Endothelial cell of umbilical vein (primary cell): ENCODE data around the gene FBXW11. TPM values are rescaled to one million over a fixed set of nuclear protein-coding genes. Genes with fewer than 3 reads are reported as not detected.
A peak's percentile ranks its signal among the peaks of the same experiment; 100 is the strongest.

Source experiments
- BruUV-seq: library from RNA; stranded (reverse); fragments of 400-500 nt; replicated peaks from 2 replicates; lab custom pipeline; 2021; lab: Mats Ljungman, UMichigan
- CTCF ChIA-PET: fragments of 300-600, 350-600 bp; sonication (Branson Sonifier 250); formaldehyde crosslinking; loops from one replicate; lab custom pipeline; 2021; ENCODE audit warnings: antibody characterized with exemption, inconsistent platforms; lab: Charles Lee
- POLR2A ChIA-PET: fragments of 300-600, 350-600 bp; sonication (Branson Sonifier 250); formaldehyde crosslinking; loops from one replicate; lab custom pipeline; 2021; ENCODE audit warnings: antibody characterized with exemption, inconsistent platforms; lab: Charles Lee
- DNase-seq: peaks from one replicate; pipeline ENCODE4 v3.0.0-alpha.2; 2011; ENCODE audit warnings: low read depth, low spot score
- FAIRE-seq: peaks from 2 replicates; lab custom pipeline; 2011; peaks lifted over from hg19 to GRCh38; lab: Jason Lieb, UNC
- H2AFZ ChIP-seq: 2 replicates; pipeline ENCODE4 v1.6.0; 2012; ENCODE audit warnings: low read depth, low read length, control low read depth, inconsistent platforms
- H3K27ac ChIP-seq: 2 replicates; pipeline ENCODE4 v1.5.1; 2011; ENCODE audit warnings: low read depth, mild to moderate bottlenecking, control low read depth, low read length, moderate library complexity; ENCODE audit not compliant: insufficient read depth
- H3K27me3 ChIP-seq, 2 experiments: 2 replicates each; pipeline versions ENCODE4 v1.6.0 to v1.6.1; 2011; ENCODE audit warnings: low read length in 2 of 2, mixed read lengths in 1 of 2; ENCODE audit not compliant: control insufficient read depth in 2 of 2, insufficient read depth in 2 of 2
- H3K36me3 ChIP-seq, 2 experiments: 2 replicates in 1 of 2; 3 replicates in 1 of 2; pipeline ENCODE4 v1.5.1; 2011; ENCODE audit warnings: low read length in 2 of 2, mild to moderate bottlenecking in 1 of 2, moderate library complexity in 1 of 2; ENCODE audit not compliant: control insufficient read depth in 2 of 2, insufficient read depth in 2 of 2; ENCODE audit errors: extremely low read depth in 1 of 2
- H3K4me1 ChIP-seq: 3 replicates; pipeline ENCODE4 v1.5.1; 2011; ENCODE audit warnings: mild to moderate bottlenecking, low read length; ENCODE audit not compliant: control insufficient read depth, insufficient read depth; ENCODE audit errors: extremely low read depth
- H3K4me2 ChIP-seq: 2 replicates; pipeline ENCODE4 v1.6.1; 2011; ENCODE audit warnings: low read length, control low read depth, mixed read lengths; ENCODE audit not compliant: insufficient read depth
- H3K4me3 ChIP-seq, 3 experiments: fragments of 200-600 bp in 1 of 3; sonication (generic), shearing (Covaris generic) in 1 of 3; replicated peaks in 1 of 3; 2 replicates each; pipeline ENCODE4 v1.5.1; 2011 to 2016; ENCODE audit warnings: control low read depth in 3 of 3, low read length in 3 of 3, mild to moderate bottlenecking in 2 of 3, inconsistent platforms in 1 of 3, low read depth in 1 of 3, moderate library complexity in 1 of 3; ENCODE audit not compliant: insufficient read depth in 1 of 3
- H3K79me2 ChIP-seq: 2 replicates; pipeline ENCODE4 v1.6.0; 2012; ENCODE audit warnings: low read length, inconsistent platforms; ENCODE audit not compliant: control insufficient read depth, insufficient read depth
- H3K9ac ChIP-seq: replicated peaks from 2 replicates; pipeline ENCODE3; 2011; ENCODE audit warnings: low read length, control low read depth; ENCODE audit not compliant: insufficient read depth; ENCODE audit errors: extremely low read depth
- H3K9me1 ChIP-seq: replicated peaks from 3 replicates; pipeline ENCODE4 v1.6.0; 2011; ENCODE audit warnings: mild to moderate bottlenecking, low read length; ENCODE audit not compliant: control insufficient read depth, insufficient read depth; ENCODE audit errors: extremely low read depth
- H3K9me3 ChIP-seq: replicated peaks from 2 replicates; pipeline ENCODE4 v1.5.1; 2012; ENCODE audit warnings: low read length, inconsistent platforms; ENCODE audit not compliant: control insufficient read depth, insufficient read depth
- H4K20me1 ChIP-seq: replicated peaks from 2 replicates; pipeline ENCODE3; 2011; ENCODE audit warnings: mild to moderate bottlenecking, low read length; ENCODE audit not compliant: control insufficient read depth, insufficient read depth; ENCODE audit errors: extremely low read depth
- FOS ChIP-seq: IDR thresholded peaks from 2 replicates; pipeline ENCODE4 v1.6.1; 2011; ENCODE audit warnings: mild to moderate bottlenecking, low read length, moderate library complexity, borderline replicate concordance; ENCODE audit not compliant: insufficient read depth
- JUN ChIP-seq: IDR thresholded peaks from 2 replicates; pipeline ENCODE4 v1.6.1; 2011; ENCODE audit warnings: borderline replicate concordance, low read depth; ENCODE audit not compliant: insufficient read length, insufficient read depth
- MYC ChIP-seq: IDR thresholded peaks from one replicate; pipeline ENCODE4 v1.6.1; 2011; ENCODE audit warnings: mild to moderate bottlenecking, low read depth, low read length
- dilution Hi-C: fragments of 300-500 bp; cut with MboI; formaldehyde crosslinking; loops from one replicate; pipeline ENCODE4 v1.15.0; 2019; ENCODE audit warnings: low sequenced_read_pairs; ENCODE audit not compliant: extremely low pct_ligation_motif_present
- intact Hi-C: fragments of 100-400 bp; cut with micrococcal nuclease; formaldehyde crosslinking; loops from one replicate; pipeline ENCODE4 v1.10.0; 2022
- polyA plus RNA-seq, 4 experiments: library from polyadenylated mRNA; depleted of rRNA in 3 of 4; stranded (reverse) in 3 of 4; unstranded in 1 of 4; fragments of >200 nt; gene quantifications; 2 replicates each; pipeline versions ENCODE4 v1.2.1 to v1.2.3, GENCODE V29; 2011 to 2012; ENCODE audit warnings: missing spikeins in 1 of 4
- total RNA-seq: library from RNA; stranded (reverse); gene quantifications from 2 replicates; pipeline ENCODE4 v1.2.3, GENCODE V29; 2021
- TF ChIP-seq, protein P1 (sequence below), 2 donors: IDR thresholded peaks; 1 replicate in 1 of 2; 2 replicates in 1 of 2; pipeline ENCODE4 v1.5.1; 2011; ENCODE audit warnings: low read length in 2 of 2, mild to moderate bottlenecking in 2 of 2, moderate library complexity in 2 of 2, control low read depth in 1 of 2, inconsistent platforms in 1 of 2, low read depth in 1 of 2; ENCODE audit not compliant: insufficient read depth in 1 of 2; ENCODE audit errors: extremely low read depth in 1 of 2
- TF ChIP-seq, protein P2 (sequence below): IDR thresholded peaks from 2 replicates; pipeline ENCODE4 v1.6.1; 2011; ENCODE audit not compliant: insufficient read depth, insufficient read length

The FBXW11 gene
- total and polyA plus RNA-seq, 2 donors (not counting 3 experiments of a cell fraction or from before 2014, with no cell fraction given), result 30.7 to 44.7 TPM

DNA sequence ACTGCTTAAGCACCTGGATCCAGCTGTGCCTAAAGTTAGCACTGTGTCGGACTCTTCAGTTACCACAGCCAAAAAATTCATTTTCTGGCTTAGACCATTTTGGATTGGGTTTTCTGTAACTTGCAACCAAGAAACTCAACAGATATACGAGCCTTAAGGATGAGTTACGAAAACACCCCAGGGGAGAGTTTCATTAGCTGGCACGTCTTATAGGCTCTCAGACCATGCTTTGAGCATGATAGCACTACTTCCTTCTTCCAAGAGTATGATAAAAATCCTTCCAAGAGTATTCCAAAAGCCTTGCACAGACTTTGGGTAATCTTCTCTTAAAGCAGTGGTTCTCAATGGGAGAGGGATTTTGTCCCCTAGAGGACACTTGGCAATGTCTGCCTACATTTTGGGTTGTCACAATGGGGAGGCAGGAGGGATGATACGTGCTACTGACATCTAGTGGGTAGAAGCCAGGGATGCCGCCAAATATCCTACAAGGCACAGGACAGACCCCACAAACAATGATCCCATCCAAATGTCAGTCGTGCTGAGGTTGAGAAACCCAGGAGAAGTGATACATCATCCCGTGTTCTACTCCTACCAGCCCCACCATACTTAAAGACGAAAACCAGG, 156.0 kb downstream of the FBXW11 start:
- POLR2A ChIA-PET, result no interaction called here
- TF ChIP-seq, protein P1, sequence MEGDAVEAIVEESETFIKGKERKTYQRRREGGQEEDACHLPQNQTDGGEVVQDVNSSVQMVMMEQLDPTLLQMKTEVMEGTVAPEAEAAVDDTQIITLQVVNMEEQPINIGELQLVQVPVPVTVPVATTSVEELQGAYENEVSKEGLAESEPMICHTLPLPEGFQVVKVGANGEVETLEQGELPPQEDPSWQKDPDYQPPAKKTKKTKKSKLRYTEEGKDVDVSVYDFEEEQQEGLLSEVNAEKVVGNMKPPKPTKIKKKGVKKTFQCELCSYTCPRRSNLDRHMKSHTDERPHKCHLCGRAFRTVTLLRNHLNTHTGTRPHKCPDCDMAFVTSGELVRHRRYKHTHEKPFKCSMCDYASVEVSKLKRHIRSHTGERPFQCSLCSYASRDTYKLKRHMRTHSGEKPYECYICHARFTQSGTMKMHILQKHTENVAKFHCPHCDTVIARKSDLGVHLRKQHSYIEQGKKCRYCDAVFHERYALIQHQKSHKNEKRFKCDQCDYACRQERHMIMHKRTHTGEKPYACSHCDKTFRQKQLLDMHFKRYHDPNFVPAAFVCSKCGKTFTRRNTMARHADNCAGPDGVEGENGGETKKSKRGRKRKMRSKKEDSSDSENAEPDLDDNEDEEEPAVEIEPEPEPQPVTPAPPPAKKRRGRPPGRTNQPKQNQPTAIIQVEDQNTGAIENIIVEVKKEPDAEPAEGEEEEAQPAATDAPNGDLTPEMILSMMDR (IDR thresholded peaks at IDR 0.05; ENCODE audit: extremely low read depth in 1 of 2, insufficient read depth in 1 of 2, low read depth in 1 of 2, low read length in 2 of 2), result peak in 1 of 2 donors; percentile 28
- TF ChIP-seq FOS, result no peak
- H3K9ac ChIP-seq, result no peak overlapping the region
- H3K9me3 ChIP-seq, result no peaks in the 10 kb centered on the region
- FAIRE-seq (no peak), DNase-seq (no peak)
- no peaks in the 10 kb centered on the region for H4K20me1 ChIP-seq
- H3K4me2 ChIP-seq, result no peak overlapping the region
- H3K4me1 ChIP-seq, result no peaks in the 10 kb centered on the region
- no peak overlapping the region for H3K4me3 ChIP-seq
- no peaks in the 10 kb centered on the region for H3K9me1 ChIP-seq
- H2AFZ ChIP-seq, result no peak overlapping the region
- no peaks in the 10 kb centered on the region for H3K36me3 ChIP-seq
- no peaks in the 10 kb centered on the region for H3K79me2 ChIP-seq
- no TSS peak for BruUV-seq
- H3K27me3 ChIP-seq, result no peaks in the 10 kb centered on the region
- intact Hi-C loops (loop anchor here (2.0 to 5.0 kb wide), 2 partner anchors 220 to 433 kb away; partner anchors contain the start of gene FGF18), dilution Hi-C loops (no loop called here)
- no peak overlapping the region for H3K27ac ChIP-seq
- CTCF ChIA-PET, result interaction anchor here (0.9 to 3.3 kb wide), 5 partner anchors 12 to 431 kb away, joined by 3 to 16 read pairs (median 3); partner anchors contain the start of gene FGF18

DNA sequence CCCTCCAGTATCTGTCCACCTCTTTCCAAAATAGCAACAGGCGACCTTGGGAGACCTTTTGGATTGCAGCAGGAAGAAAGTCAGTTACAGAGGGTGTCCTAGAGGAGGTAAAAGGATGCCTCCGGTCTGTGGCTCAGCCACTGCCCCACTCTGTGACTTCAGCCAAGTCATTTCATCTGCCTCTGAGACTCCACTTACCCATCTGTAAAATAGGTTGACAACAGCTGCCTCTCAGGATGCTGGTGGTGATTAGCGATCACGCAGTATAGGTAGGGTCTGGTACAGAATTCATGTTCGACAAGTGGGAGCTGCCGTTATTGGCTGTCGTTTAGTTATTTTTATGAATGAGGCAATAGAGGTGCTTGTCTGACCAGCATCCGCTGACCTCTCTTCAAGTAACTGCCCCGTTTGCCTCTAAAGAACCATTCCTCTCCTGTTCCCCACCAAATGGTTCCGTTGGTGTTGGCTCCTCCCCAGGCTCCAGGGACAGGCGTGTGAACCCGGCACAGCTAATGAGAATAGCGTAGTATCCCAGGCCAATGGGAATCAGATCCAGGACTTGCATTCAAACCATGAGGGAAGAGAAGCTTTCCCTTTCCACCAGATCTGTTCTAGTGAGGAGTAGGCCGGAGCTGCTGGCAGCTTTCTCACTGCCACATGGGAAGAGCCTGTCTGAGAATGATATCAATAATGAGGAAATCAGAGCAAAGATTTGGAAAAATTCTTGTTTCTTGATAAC, 156.7 kb downstream of the FBXW11 start:
- dilution Hi-C loops (no loop called here), intact Hi-C loops (loop anchor here (2.0 to 5.0 kb wide), 2 partner anchors 219 to 432 kb away; partner anchors contain the start of gene FGF18)
- Histone ChIP-seq H3K36me3 (no peaks in the 10 kb centered on the region), H4K20me1 (no peaks in the 10 kb centered on the region), H3K27me3 (no peaks in the 10 kb centered on the region), H3K4me3 (no peak overlapping the region), H3K27ac (no peak overlapping the region), H3K9me3 (no peaks in the 10 kb centered on the region), H3K4me1 (no peaks in the 10 kb centered on the region), H3K9me1 (no peaks in the 10 kb centered on the region), H3K4me2 (no peak overlapping the region), H2AFZ (no peak overlapping the region), H3K9ac (no peak overlapping the region), H3K79me2 (no peaks in the 10 kb centered on the region)
- FAIRE-seq (no peak), DNase-seq (no peak)
- ChIA-PET POLR2A (no interaction called here), CTCF (interaction anchor here (0.9 to 3.3 kb wide), 5 partner anchors 11 to 430 kb away, joined by 3 to 16 read pairs (median 3); partner anchors contain the start of gene FGF18)
- no TSS peak for BruUV-seq
- TF ChIP-seq, protein P2, sequence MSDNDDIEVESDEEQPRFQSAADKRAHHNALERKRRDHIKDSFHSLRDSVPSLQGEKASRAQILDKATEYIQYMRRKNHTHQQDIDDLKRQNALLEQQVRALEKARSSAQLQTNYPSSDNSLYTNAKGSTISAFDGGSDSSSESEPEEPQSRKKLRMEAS, result no peak
- no peak for TF ChIP-seq FOS
- no peak for TF ChIP-seq MYC
- TF ChIP-seq JUN, result no peak
